HCT116 (cell line): Measurements from ENCODE around the gene CCDC120. TPM values are rescaled to one million over a fixed set of nuclear protein-coding genes. Genes with fewer than 3 reads are reported as not detected.

Source experiments
- ATAC-seq: fragments of 200-7000 bp; cut with Tn5 transposase; 2 replicates; pipeline ENCODE4 v1.9.1; 2020; ENCODE audit warnings: mild to moderate bottlenecking, moderate library complexity
- BruUV-seq: library from RNA; stranded (reverse); fragments of 400-500 nt; replicated peaks from 2 replicates; lab custom pipeline; 2021; lab: Mats Ljungman, UMichigan
- CTCF ChIA-PET: fragments of 300-600 bp; sonication (Branson Sonifier 250); formaldehyde crosslinking; loops from one replicate; lab custom pipeline; 2021; ENCODE audit warnings: antibody characterized with exemption; lab: Charles Lee
- POLR2A ChIA-PET: fragments of 300-600, 350-600 bp; sonication (Branson Sonifier 250); formaldehyde crosslinking; loops from one replicate; lab custom pipeline; 2021; ENCODE audit warnings: antibody characterized with exemption; lab: Charles Lee
- RAD21 ChIA-PET, 2 experiments: fragments of 300-600 bp; sonication (Branson Sonifier 250); formaldehyde crosslinking; loops; one replicate each; lab custom pipeline; 2023; ENCODE audit warnings: low total read pairs in 2 of 2; ENCODE audit not compliant: uncharacterized antibody in 2 of 2, unreplicated experiment in 2 of 2, low non-redundant PET in 1 of 2; lab: Charles Lee
- DNase-seq: peaks from one replicate; pipeline ENCODE4 v3.0.0-alpha.2; 2010; ENCODE audit warnings: low read depth, low spot score
- H2AFZ ChIP-seq: fragments of 200-600 bp; shearing (Covaris generic), sonication (generic); 2 replicates; pipeline ENCODE4 v1.6.1; 2017; ENCODE audit warnings: low read depth, mixed run types, mixed read lengths, antibody characterized with exemption, low read length; ENCODE audit not compliant: poor library complexity, severe bottlenecking
- H3K27ac ChIP-seq: 2 replicates; pipeline ENCODE4 v1.5.1; 2012; ENCODE audit warnings: low read depth, low read length
- H3K27me3 ChIP-seq: fragments of 200-600 bp; sonication (generic); 2 replicates; pipeline ENCODE4 v1.6.1; 2016; ENCODE audit warnings: mixed run types, low read length, mixed read lengths; ENCODE audit not compliant: insufficient read depth
- H3K36me3 ChIP-seq, 2 experiments: fragments of 200-500 bp in 1 of 2; fragments of 200-600 bp in 1 of 2; sonication (Bioruptor generic) in 1 of 2; sonication (generic) in 1 of 2; 2 replicates each; pipeline versions ENCODE4 v1.5.1 to v1.6.1; 2014 to 2016; ENCODE audit warnings: low read length in 2 of 2, inconsistent platforms in 1 of 2, mixed read lengths in 1 of 2, mixed run types in 1 of 2; ENCODE audit not compliant: insufficient read depth in 2 of 2, control insufficient read depth in 1 of 2
- H3K4me1 ChIP-seq, 2 experiments: fragments of 200-600 bp in 1 of 2; sonication (generic) in 1 of 2; 2 replicates each; pipeline versions ENCODE4 v1.5.1 to v1.6.1; 2012 to 2017; ENCODE audit warnings: low read length in 2 of 2, inconsistent platforms in 1 of 2, mild to moderate bottlenecking in 1 of 2, mixed read lengths in 1 of 2, mixed run types in 1 of 2, moderate library complexity in 1 of 2; ENCODE audit not compliant: insufficient read depth in 2 of 2, control insufficient read depth in 1 of 2
- H3K4me2 ChIP-seq: fragments of 200-600 bp; sonication (generic); 2 replicates; pipeline ENCODE4 v1.6.1; 2017; ENCODE audit warnings: mixed run types, low read length, mixed read lengths
- H3K4me3 ChIP-seq, 2 experiments: fragments of 200-600 bp in 1 of 2; sonication (generic) in 1 of 2; replicated peaks in 1 of 2; 2 replicates each; pipeline ENCODE4 v1.5.1; 2011 to 2016; ENCODE audit warnings: low read length in 2 of 2, control low read depth in 1 of 2, low read depth in 1 of 2, mild to moderate bottlenecking in 1 of 2, mixed read lengths in 1 of 2, mixed run types in 1 of 2
- H3K79me2 ChIP-seq: fragments of 200-600 bp; sonication (generic); 2 replicates; pipeline ENCODE4 v1.6.1; 2017; ENCODE audit warnings: mild to moderate bottlenecking, mixed run types, low read length, moderate library complexity, mixed read lengths; ENCODE audit not compliant: insufficient read depth
- H3K9ac ChIP-seq: fragments of 200-600 bp; sonication (generic); 2 replicates; pipeline ENCODE4 v1.6.1; 2016; ENCODE audit warnings: low read length, mixed read lengths
- H3K9me2 ChIP-seq: fragments of 200-600 bp; sonication (generic), shearing (Covaris generic); 2 replicates; pipeline ENCODE4 v1.6.1; 2017; ENCODE audit warnings: mixed run types, mild to moderate bottlenecking, moderate library complexity; ENCODE audit not compliant: insufficient read depth
- H3K9me3 ChIP-seq, 2 experiments: fragments of 200-500 bp in 1 of 2; fragments of 200-600 bp in 1 of 2; sonication (Bioruptor generic) in 1 of 2; sonication (generic) in 1 of 2; 2 replicates each; pipeline ENCODE4 v1.6.1; 2014 to 2017; ENCODE audit warnings: low read length in 2 of 2, mixed read lengths in 2 of 2, inconsistent platforms in 1 of 2, low read depth in 1 of 2, mild to moderate bottlenecking in 1 of 2, mixed run types in 1 of 2, moderate library complexity in 1 of 2; ENCODE audit not compliant: control insufficient read depth in 1 of 2, insufficient read depth in 1 of 2
- H4K20me1 ChIP-seq: fragments of 200-600 bp; sonication (generic), shearing (Covaris generic); 2 replicates; pipeline ENCODE4 v1.6.1; 2017; ENCODE audit warnings: mixed run types, mild to moderate bottlenecking, moderate library complexity; ENCODE audit not compliant: insufficient read depth
- ATF3 ChIP-seq: IDR thresholded peaks from 2 replicates; pipeline ENCODE4 v1.6.1; 2012
- CBX3 ChIP-seq: IDR thresholded peaks from 2 replicates; pipeline ENCODE4 v1.6.1; 2012; ENCODE audit warnings: low read depth
- CTCF ChIP-seq, 3 experiments: fragments of 200-600 bp in 1 of 3; sonication (generic) in 1 of 3; IDR thresholded peaks in 2 of 3; conservative IDR thresholded peaks in 1 of 3; 2 replicates each; pipeline ENCODE4 v1.5.1; 2012 to 2017; ENCODE audit warnings: low read depth in 2 of 3, low read length in 2 of 3, antibody characterized with exemption in 1 of 3, borderline replicate concordance in 1 of 3, control low read depth in 1 of 3, mild to moderate bottlenecking in 1 of 3, mixed read lengths in 1 of 3, mixed run types in 1 of 3, moderate library complexity in 1 of 3; ENCODE audit not compliant: insufficient read depth in 1 of 3
- EGR1 ChIP-seq: IDR thresholded peaks from 2 replicates; pipeline ENCODE4 v1.6.1; 2012; ENCODE audit warnings: low read depth
- FOSL1 ChIP-seq: IDR thresholded peaks from 2 replicates; pipeline ENCODE4 v1.6.1; 2012; ENCODE audit warnings: low read depth
- JUND ChIP-seq: IDR thresholded peaks from 2 replicates; pipeline ENCODE4 v1.6.1; 2012
- POLR2A ChIP-seq: IDR thresholded peaks from 2 replicates; pipeline ENCODE4 v1.7.0; 2011; ENCODE audit warnings: borderline replicate concordance; ENCODE audit not compliant: insufficient read depth, insufficient read length; ENCODE audit errors: extremely low read depth
- SIN3A ChIP-seq: IDR thresholded peaks from 2 replicates; pipeline ENCODE4 v1.6.1; 2012; ENCODE audit warnings: low read depth
- SP1 ChIP-seq: IDR thresholded peaks from 2 replicates; pipeline ENCODE4 v1.6.1; 2012; ENCODE audit warnings: low read depth
- YY1 ChIP-seq: IDR thresholded peaks from 2 replicates; pipeline ENCODE4 v1.6.1; 2011; ENCODE audit warnings: low read length, low read depth, moderate library complexity, mild to moderate bottlenecking; ENCODE audit not compliant: insufficient replicate concordance; ENCODE audit errors: extremely low read depth
- ZBTB33 ChIP-seq: IDR thresholded peaks from 2 replicates; pipeline ENCODE4 v1.6.1; 2011; ENCODE audit warnings: mild to moderate bottlenecking, low read length, moderate library complexity; ENCODE audit not compliant: insufficient replicate concordance; ENCODE audit errors: extremely low read depth
- ZFX ChIP-seq: fragments of 450-650 bp; IDR thresholded peaks from 2 replicates; pipeline ENCODE4 v1.6.1; 2017
- ZNF274 ChIP-seq: fragments of 200-500 bp; sonication (Bioruptor generic); IDR thresholded peaks from 2 replicates; pipeline ENCODE4 v1.6.1; 2014; ENCODE audit warnings: mild to moderate bottlenecking, low read depth, low read length, inconsistent platforms
- intact Hi-C: fragments of 100-400 bp; cut with micrococcal nuclease; formaldehyde crosslinking; loops from 2 replicates; pipeline ENCODE4 v1.10.0; 2022
- total RNA-seq: library from RNA; stranded (reverse); gene quantifications from one replicate; pipeline ENCODE4 v1.2.1, GENCODE V29; 2021; ENCODE audit not compliant: unreplicated experiment

CCDC120 gene
- total RNA-seq, 1 experiment from 2014 or later = 13.5 TPM

GRCh38 chrX:49089553-49089952 is 30.8 kb downstream of the CCDC120 start:
- DNase-seq (no peak), ATAC-seq (no peak)
- intact Hi-C loops = no loop called here
- no peak for TF ChIP-seq ZFX
- TF ChIP-seq JUND = no peak
- no peak for TF ChIP-seq FOSL1
- POLR2A ChIA-PET = interaction anchor here (1.1 kb wide), 1 partner anchor 101 kb away, joined by 4 read pairs; no protein-coding TSS in a partner anchor
- H3K36me3 ChIP-seq = no peaks in the 10 kb centered on the region
- RAD21 ChIA-PET = no interaction called here
- H3K27me3 ChIP-seq = no peaks in the 10 kb centered on the region
- H3K4me2 ChIP-seq = no peak overlapping the region
- CTCF ChIA-PET = no interaction called here
- peaks cover 0 to 4% of the 10 kb centered on the region in 2 experiments; a peak in 2 of 4 replicates for H3K4me1 ChIP-seq
- no peaks in the 10 kb centered on the region for H4K20me1 ChIP-seq
- H3K27ac ChIP-seq = no peak overlapping the region
- no peaks in the 10 kb centered on the region for H3K9me3 ChIP-seq
- H3K4me3 ChIP-seq = no peak overlapping the region
- no peaks in the 10 kb centered on the region for H3K79me2 ChIP-seq
- no peaks in the 10 kb centered on the region for H3K9me2 ChIP-seq
- BruUV-seq = no TSS peak
- H3K9ac ChIP-seq = no peak overlapping the region
- H2AFZ ChIP-seq = no peak overlapping the region

GRCh38 chrX:49096419-49096818 is 37.6 kb downstream of the CCDC120 start:
- RAD21 ChIA-PET = no interaction called here
- Histone ChIP-seq H2AFZ (no peak overlapping the region), H3K36me3 (no peaks in the 10 kb centered on the region), H3K27me3 (no peaks in the 10 kb centered on the region), H3K79me2 (no peaks in the 10 kb centered on the region), H4K20me1 (no peaks in the 10 kb centered on the region), H3K27ac (no peak overlapping the region), H3K9me2 (no peaks in the 10 kb centered on the region), H3K9me3 (no peaks in the 10 kb centered on the region), H3K4me3 (no peak overlapping the region), H3K4me2 (no peak overlapping the region), H3K4me1 (peaks cover 0 to 1% of the 10 kb centered on the region in 2 experiments; a peak in 1 of 4 replicates), H3K9ac (no peak overlapping the region)
- BruUV-seq = no TSS peak
- POLR2A ChIA-PET = no interaction called here
- CTCF ChIA-PET = no interaction called here
- no peak for DNase-seq
- no peak for ATAC-seq
- intact Hi-C loops = no loop called here
- TF ChIP-seq ZBTB33 (no peak), POLR2A (no peak), EGR1 (no peak), CTCF (IDR thresholded peaks at IDR 0.05 in 2 of 3, conservative IDR thresholded peaks at IDR 0.05 in 1 of 3; ENCODE audit: borderline replicate concordance in 1 of 3, insufficient read depth in 1 of 3, low read depth in 2 of 3, low read length in 2 of 3) (no peak), ZNF274 (no peak), ATF3 (no peak), SIN3A (no peak), YY1 (no peak), CBX3 (no peak), SP1 (no peak)
